Anterior cingulate cortex (tissue), 58 donors: ENCODE results near the gene FCER1A.

Experiments
- DNase-seq, 58 donors: peaks; one replicate each; lab custom pipeline; 2025; lab: John Stamatoyannopoulos, UW

FCER1A gene

GRCh38 chr1:159302095-159302494 is at the start of gene FCER1A:
FCER1A (plus strand) TSS chr1:159302336; CDS start chr1:159302365, 29 bp downstream.
- DNase-seq = no peak

DNA sequence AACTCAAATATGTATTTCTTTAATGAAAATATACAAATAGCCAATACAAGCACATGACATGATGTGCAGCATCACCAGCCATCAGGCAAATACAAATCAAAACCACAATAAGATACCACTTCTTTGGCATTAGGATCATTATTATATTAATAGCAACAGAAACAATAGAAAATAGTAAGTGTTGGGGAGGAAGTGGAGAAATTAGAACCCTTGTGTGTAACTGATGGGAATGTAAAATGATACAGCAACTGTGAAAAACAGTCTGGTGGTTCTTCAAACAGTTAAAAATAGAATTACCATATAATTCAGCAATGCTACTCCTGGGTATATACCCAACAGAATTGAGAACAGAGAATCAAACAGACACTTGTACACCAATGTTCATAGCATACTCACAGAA is 40.8 kb upstream of the FCER1A start:
- no peak for DNase-seq

GRCh38 chr1:159261721-159262494 is 40.2 kb upstream of the FCER1A start:
- DNase-seq = no peak

- no peak for DNase-seq
These were observed 35.3 kb upstream of the FCER1A start for GRCh38 chr1:159266832-159267231.

GRCh38 chr1:159274631-159275030 is 27.5 kb upstream of the FCER1A start:
- no peak for DNase-seq

DNA sequence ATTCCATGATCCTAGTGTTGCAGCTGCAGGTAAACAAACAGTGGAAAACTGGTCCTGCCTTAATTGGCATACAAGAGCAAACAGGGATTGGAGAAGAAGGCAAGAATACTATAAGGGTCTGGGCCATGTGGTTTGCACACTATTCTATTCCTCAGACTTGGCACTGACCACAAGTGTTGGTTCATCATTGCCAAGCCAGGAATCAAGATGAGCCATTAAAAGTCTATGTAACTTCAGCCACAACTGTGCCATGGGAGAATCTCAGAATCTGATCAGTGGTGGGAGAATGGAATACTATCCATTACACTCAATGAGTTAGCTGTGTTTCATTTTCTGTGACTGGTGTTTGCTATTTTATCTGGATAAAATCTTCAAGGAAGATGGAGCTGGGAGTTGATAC is 26.2 kb upstream of the FCER1A start:
- DNase-seq = no peak

DNA sequence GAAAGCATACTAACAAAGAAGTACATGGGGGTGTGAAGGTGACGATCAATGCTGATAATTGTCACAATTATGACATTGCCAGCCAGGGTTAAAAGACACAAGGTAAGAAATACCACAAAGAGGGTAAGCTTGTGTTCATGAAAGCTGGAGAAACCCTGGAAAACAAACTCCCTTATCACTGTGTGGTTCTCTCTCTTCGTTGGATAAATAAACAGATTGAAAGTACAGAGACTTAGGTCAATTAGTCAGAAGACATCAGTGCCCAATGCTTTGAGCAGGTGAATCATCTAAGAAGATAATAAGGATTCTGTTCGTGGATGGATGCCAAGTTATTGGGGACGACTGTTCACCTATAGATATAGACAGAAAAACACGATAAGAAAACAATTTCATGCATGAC is 22.4 kb upstream of the FCER1A start:
- no peak for DNase-seq

- DNase-seq = no peak
These were observed 20.0 kb upstream of the FCER1A start for GRCh38 chr1:159282118-159282517.

DNA sequence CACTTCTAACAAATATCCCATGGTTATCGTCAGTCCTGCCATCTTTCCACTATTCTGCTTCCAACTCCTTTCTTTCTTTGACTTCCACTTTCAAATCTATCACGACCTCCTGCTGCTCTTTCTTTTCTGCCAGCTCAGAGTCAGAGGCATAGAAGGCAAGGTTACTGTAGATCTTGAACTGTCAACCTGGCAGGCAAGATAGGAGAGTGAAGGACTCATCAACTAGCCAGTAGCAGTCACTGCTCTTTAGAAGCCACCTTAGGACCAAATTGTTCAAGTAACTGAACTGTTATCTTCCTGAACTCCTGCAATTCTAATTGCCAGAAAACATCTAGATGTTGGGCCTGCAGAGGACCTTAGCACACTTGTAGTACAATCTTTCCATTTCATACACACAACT is 13.1 kb upstream of the FCER1A start:
- no peak for DNase-seq

- no peak for DNase-seq
These were observed 10.7 kb upstream of the FCER1A start for GRCh38 chr1:159291424-159291823.

- DNase-seq = no peak
These were observed 5.3 kb upstream of the FCER1A start for GRCh38 chr1:159296706-159297375.

DNA sequence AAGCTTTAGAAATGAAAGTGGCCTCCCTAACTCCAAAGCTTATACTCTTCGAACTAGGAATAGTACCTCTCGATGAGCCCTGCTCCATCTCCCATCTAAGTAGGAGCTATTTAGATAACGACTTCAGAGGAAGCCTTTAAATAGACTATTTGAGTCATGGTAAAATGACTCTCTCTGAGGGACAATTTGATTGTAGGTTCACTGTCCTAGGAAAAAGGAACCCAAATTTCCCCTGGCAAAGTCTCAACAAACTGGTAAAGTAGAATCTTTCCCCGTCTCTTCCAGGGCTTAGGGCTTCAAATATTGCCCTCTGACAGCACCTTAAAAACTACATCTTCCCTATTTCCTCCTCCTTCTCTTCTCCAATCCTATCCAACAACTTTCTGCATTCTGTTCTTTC is 2.0 kb upstream of the FCER1A start:
- DNase-seq = no peak

- no peak for DNase-seq
These were observed 5.3 kb downstream of the FCER1A start for GRCh38 chr1:159307346-159308020.

GRCh38 chr1:159311679-159312078 is 9.5 kb downstream of the FCER1A start:
- no peak for DNase-seq

GRCh38 chr1:159315381-159315780 is 13.2 kb downstream of the FCER1A start:
- no peak for DNase-seq

DNA sequence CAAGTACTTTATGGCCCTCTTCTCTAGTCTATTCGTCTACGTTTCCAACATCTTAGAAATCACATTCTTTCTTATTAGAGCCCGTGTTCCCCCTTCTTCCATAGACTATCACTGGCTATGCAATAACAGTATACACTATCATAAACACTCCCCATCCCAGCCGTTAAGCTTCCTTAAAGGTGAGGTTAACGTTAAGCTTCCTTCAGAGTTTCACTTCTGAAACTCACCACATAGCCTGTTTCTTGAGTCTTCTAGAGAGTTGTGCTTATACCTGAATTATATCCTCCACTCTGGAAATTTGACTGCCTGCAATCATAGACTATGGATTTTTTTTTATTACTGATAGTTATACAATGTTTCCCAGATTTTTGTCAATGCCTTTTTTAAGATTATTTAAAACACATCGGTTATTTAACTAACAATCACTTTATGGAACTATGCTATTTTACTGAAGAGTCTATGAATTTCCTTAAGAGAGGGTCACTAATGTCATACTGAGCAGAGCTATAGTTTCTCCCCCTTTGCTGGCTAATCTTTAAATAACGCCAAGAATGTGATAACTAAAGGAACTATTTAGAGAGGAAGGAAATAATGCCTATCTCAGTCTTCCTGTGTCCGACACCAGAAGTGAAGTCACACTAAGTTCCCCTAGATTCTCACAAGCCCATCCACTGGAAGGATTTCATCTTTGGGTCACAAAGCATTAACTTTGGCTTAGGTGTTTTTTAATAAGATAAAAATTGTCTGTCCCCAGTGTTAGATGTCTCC is 16.8 kb downstream of the FCER1A start:
- DNase-seq = no peak

- no peak for DNase-seq
These were observed 32.7 kb downstream of the FCER1A start for GRCh38 chr1:159334797-159335196.

- no peak for DNase-seq
These were observed 35.9 kb downstream of the FCER1A start for GRCh38 chr1:159338018-159338417.

- no peak for DNase-seq
These were observed 37.4 kb downstream of the FCER1A start for GRCh38 chr1:159339536-159339935.

DNA sequence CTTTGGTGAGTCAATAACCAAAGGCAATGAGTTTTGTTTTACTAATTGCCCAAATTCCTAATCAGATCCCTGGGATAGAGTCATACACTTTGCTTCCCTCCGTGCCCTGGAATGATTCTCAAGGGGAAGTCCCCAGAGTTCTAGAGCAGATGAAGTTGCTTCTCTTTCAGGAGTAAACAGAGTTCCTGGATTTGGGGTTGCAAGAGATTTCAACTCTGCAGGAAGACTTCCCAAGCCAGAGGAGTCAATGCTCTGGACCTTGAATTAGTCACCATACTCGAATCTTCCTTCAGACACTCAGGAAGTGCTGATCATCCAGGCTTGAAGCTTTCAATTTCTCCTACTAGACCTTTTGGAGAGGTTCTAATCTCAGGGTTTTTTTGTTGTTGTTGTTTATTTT is 39.6 kb downstream of the FCER1A start:
- DNase-seq = no peak
